ENCODE results near the gene QPCT. TPM values are rescaled to one million over a fixed set of nuclear protein-coding genes. Genes with fewer than 3 reads are reported as not detected.

Gene QPCT
- total RNA-seq, 1 donor from 2014 or later, result 6.9 TPM

DNA sequence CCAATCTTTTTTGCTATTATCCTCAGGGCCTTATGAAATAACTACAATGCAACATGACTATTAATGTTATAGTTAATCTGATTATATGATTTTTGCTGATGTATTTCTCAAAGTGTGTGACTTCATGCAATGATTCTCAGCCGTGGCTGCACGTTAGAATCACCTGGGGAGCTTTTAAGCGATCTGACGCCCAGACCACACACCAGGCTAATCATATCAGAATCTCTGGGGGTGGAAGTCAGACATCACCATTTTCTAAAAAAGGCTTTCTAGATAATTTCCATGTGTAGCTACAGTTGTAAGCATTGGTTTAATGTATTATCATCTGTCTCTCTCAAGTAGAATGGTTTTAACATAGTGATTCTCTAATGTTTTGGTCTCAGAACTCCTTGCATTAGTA, 5.5 kb upstream of the QPCT start:
- H3K4me1 ChIP-seq, result peaks cover under 1% of the 10 kb centered on the region
- H3K9me3 ChIP-seq, result no peaks in the 10 kb centered on the region
- no peaks in the 10 kb centered on the region for H3K36me3 ChIP-seq
- H3K27me3 ChIP-seq, result no peaks in the 10 kb centered on the region
- no peak overlapping the region for H3K4me3 ChIP-seq
- no peak for DNase-seq (ENCODE audit: extremely low spot score in 2 of 2)
- no peak for TF ChIP-seq POLR2A (IDR thresholded peaks at IDR 0.05)
- no peak for TF ChIP-seq POLR2AphosphoS5 (IDR thresholded peaks at IDR 0.05; ENCODE audit: insufficient read depth in 1 of 2, low read depth in 1 of 2)
- TF ChIP-seq, protein P1, sequence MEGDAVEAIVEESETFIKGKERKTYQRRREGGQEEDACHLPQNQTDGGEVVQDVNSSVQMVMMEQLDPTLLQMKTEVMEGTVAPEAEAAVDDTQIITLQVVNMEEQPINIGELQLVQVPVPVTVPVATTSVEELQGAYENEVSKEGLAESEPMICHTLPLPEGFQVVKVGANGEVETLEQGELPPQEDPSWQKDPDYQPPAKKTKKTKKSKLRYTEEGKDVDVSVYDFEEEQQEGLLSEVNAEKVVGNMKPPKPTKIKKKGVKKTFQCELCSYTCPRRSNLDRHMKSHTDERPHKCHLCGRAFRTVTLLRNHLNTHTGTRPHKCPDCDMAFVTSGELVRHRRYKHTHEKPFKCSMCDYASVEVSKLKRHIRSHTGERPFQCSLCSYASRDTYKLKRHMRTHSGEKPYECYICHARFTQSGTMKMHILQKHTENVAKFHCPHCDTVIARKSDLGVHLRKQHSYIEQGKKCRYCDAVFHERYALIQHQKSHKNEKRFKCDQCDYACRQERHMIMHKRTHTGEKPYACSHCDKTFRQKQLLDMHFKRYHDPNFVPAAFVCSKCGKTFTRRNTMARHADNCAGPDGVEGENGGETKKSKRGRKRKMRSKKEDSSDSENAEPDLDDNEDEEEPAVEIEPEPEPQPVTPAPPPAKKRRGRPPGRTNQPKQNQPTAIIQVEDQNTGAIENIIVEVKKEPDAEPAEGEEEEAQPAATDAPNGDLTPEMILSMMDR (IDR thresholded peaks at IDR 0.05), result no peak
- intact Hi-C loops (cut with DNase I), result no loop called here
- no peak overlapping the region for H3K27ac ChIP-seq

DNA sequence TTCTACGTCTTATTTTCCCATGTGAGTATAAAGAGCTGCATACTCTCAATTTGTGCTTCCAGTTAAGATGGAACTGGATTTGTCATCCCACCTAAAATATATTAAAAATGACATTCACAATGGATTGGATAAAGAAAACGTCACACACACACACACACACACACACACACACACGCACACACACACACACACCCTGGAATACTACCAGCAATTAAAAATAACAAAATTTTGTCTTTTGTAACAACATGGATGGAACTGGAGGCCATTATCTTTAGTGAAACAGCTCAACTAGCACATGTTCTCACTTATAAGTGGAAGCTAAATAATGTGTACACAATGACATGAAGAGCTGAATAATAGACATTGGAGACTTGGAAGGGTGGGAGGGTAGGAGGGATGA, 3.8 kb upstream of the QPCT start:
- Histone ChIP-seq H3K27ac (no peak overlapping the region), H3K9me3 (no peaks in the 10 kb centered on the region), H3K27me3 (no peaks in the 10 kb centered on the region), H3K4me3 (no peak overlapping the region), H3K36me3 (no peaks in the 10 kb centered on the region), H3K4me1 (peaks cover 14% of the 10 kb centered on the region)
- DNase-seq (ENCODE audit: extremely low spot score in 2 of 2), result no peak
- no peak for TF ChIP-seq POLR2A (IDR thresholded peaks at IDR 0.05)
- no peak for TF ChIP-seq POLR2AphosphoS5 (IDR thresholded peaks at IDR 0.05; ENCODE audit: insufficient read depth in 1 of 2, low read depth in 1 of 2)
- TF ChIP-seq, protein P1 (IDR thresholded peaks at IDR 0.05), result no peak
- intact Hi-C loops (cut with DNase I), result no loop called here

DNA sequence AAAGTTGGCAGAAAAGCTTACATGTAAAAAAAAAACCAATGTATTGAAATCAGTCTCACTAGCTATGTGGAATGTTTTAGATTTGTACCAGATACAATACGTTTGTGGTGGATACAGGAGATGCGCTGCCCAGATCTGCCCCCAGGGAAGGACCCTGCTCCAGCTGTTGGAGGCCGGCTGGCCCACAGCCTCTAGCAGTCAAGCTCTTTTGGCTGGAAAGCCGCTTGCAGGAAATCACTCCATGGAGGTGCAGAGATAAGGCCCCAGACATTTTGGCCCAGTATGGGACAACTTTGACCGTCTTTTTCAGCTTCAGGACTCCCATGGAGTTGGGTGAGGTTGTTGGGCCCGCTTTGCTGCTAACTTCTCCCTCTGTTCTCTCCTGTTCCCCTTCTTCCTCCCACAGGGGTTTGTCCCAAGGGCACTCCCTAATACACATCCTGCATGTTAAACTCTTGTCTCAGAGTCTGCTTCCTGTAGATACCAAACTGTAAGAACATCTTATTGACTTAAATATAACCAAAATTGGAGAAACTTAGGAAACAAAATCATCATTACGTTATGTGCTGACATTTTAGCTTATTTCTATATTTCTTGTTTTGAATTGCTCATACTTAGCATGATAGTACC, 1.7 kb upstream of the QPCT start:
- Histone ChIP-seq H3K27me3 (no peaks in the 10 kb centered on the region), H3K4me1 (peaks cover 14% of the 10 kb centered on the region), H3K27ac (no peak overlapping the region), H3K9me3 (no peaks in the 10 kb centered on the region), H3K4me3 (no peak overlapping the region), H3K36me3 (no peaks in the 10 kb centered on the region)
- DNase-seq (ENCODE audit: extremely low spot score in 2 of 2), result no peak
- TF ChIP-seq POLR2A (IDR thresholded peaks at IDR 0.05) (no peak), POLR2AphosphoS5 (IDR thresholded peaks at IDR 0.05; ENCODE audit: insufficient read depth in 1 of 2, low read depth in 1 of 2) (no peak)
- TF ChIP-seq, protein P1 (IDR thresholded peaks at IDR 0.05), result no peak
- intact Hi-C loops (cut with DNase I), result no loop called here

DNA sequence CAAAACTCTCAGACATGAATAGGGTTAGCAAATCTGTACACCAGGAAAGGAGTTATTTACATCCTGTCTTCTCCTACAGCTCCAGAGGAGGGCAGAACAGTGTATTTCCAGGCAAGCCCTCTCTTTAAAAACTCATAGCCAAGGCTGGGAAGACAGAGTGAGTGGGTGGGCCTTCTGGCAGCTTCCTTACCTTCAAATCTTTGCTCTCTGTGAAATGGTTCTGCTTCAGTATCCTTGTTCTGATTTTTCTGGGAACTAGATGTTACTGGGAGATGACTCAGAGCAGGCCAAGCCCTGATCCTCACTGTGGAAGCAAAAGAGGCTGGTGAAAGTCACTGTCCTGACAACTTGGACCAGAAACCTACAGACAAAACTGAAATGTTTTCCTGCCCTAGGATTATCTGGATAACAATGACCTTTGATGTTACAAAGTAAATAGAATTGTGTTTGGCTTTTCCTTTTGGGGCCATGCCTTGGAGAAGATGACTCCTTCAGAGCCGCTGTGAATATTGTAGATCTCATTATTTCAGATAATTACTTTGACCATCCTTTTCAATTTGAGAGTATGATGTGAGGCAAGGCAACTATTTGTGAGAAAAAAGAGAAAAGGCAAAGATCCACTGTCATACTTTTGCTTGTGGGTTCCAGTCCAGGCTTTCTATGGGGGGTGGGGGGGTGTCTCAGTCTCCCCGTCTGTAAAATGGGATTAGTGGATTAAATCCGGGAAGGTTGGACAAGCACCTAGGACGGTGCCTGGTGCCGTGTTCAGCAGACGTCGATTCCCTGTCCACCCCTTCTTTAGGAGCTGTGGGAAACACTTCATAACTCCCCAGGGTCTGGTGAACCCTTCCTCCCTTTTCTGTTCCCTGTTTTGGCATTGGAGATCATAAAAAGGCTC, 644 bp upstream of the QPCT start:
- no peak for TF ChIP-seq POLR2AphosphoS5 (IDR thresholded peaks at IDR 0.05; ENCODE audit: insufficient read depth in 1 of 2, low read depth in 1 of 2)
- TF ChIP-seq, protein P1 (IDR thresholded peaks at IDR 0.05), result peak in 1 of 3 experiments; percentile 14
- H3K36me3 ChIP-seq, result no peaks in the 10 kb centered on the region
- peak overlapping the region; percentile 62 to 87 for H3K4me3 ChIP-seq
- peaks cover 14% of the 10 kb centered on the region for H3K4me1 ChIP-seq
- intact Hi-C loops (cut with DNase I), result no loop called here
- peak overlapping the region; percentile 72 for H3K27ac ChIP-seq
- no peak for DNase-seq (ENCODE audit: extremely low spot score in 2 of 2)
- no peaks in the 10 kb centered on the region for H3K27me3 ChIP-seq
- no peaks in the 10 kb centered on the region for H3K9me3 ChIP-seq

DNA sequence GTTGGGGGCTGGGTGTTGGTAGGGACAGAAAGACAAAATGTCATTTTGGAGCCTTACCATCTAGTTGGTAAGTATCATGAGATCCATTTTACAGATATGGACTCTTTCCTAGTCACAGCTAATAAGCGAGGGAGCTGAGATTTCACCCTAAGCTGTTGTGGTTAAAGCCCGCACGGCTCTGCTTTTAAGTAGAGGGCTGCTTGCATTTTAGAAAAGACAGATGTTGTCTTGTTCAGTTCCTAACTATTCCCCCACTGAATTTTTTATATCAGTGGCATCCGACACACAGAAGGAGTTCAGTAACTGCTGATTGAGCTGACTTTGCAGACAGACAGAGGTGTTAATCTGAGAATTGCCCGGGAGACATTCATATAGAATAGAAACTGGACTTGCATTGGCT, 3.7 kb downstream of the QPCT start:
- H3K4me3 ChIP-seq, result no peak overlapping the region
- H3K9me3 ChIP-seq, result no peaks in the 10 kb centered on the region
- no peaks in the 10 kb centered on the region for H3K27me3 ChIP-seq
- DNase-seq (ENCODE audit: extremely low spot score in 2 of 2), result no peak
- no peaks in the 10 kb centered on the region for H3K36me3 ChIP-seq
- TF ChIP-seq, protein P1 (IDR thresholded peaks at IDR 0.05), result no peak
- no peak for TF ChIP-seq POLR2AphosphoS5 (IDR thresholded peaks at IDR 0.05; ENCODE audit: insufficient read depth in 1 of 2, low read depth in 1 of 2)
- TF ChIP-seq POLR2A (IDR thresholded peaks at IDR 0.05), result no peak
- intact Hi-C loops (cut with DNase I), result no loop called here
- H3K4me1 ChIP-seq, result peaks cover 14% of the 10 kb centered on the region
- H3K27ac ChIP-seq, result no peak overlapping the region
